Osteocyte (in vitro differentiated cells): Measurements from ENCODE around the gene CCDC134. TPM values are rescaled to one million over a fixed set of nuclear protein-coding genes. Genes with fewer than 3 reads are reported as not detected.

Source experiments
- DNase-seq: peaks from one replicate; pipeline ENCODE4 v3.0.0; 2021; ENCODE audit warnings: mixed read lengths; ENCODE audit not compliant: unreplicated experiment; ENCODE audit errors: extremely low spot score
- H3K27ac Mint-ChIP-seq: one replicate; pipeline ENCODE4 v1.8.0; 2021; ENCODE audit warnings: mild to moderate bottlenecking, mixed read lengths; ENCODE audit not compliant: unreplicated experiment
- H3K27me3 Mint-ChIP-seq: one replicate; pipeline ENCODE4 v1.8.0; 2021; ENCODE audit warnings: mixed read lengths; ENCODE audit not compliant: unreplicated experiment
- H3K36me3 Mint-ChIP-seq: one replicate; pipeline ENCODE4 v1.8.0; 2021; ENCODE audit warnings: mixed read lengths; ENCODE audit not compliant: unreplicated experiment
- H3K4me1 Mint-ChIP-seq: one replicate; pipeline ENCODE4 v1.8.0; 2021; ENCODE audit warnings: mixed read lengths; ENCODE audit not compliant: unreplicated experiment
- H3K4me3 Mint-ChIP-seq: one replicate; pipeline ENCODE4 v1.8.0; 2021; ENCODE audit warnings: mild to moderate bottlenecking, moderate library complexity, mixed read lengths; ENCODE audit not compliant: unreplicated experiment
- H3K9me3 Mint-ChIP-seq: one replicate; pipeline ENCODE4 v1.8.0; 2021; ENCODE audit warnings: mixed read lengths; ENCODE audit not compliant: unreplicated experiment
- total RNA-seq: library from RNA; stranded (reverse); gene quantifications from 2 replicates; pipeline ENCODE4 v1.2.1, GENCODE V29; 2021
- TF ChIP-seq, protein P1 (sequence below): fragments of 200-600 bp; sonication (generic); IDR thresholded peaks from 2 replicates; pipeline ENCODE4 v1.5.0; 2021; ENCODE audit warnings: antibody characterized with exemption, mild to moderate bottlenecking, moderate library complexity

The CCDC134 gene
- total RNA-seq, 1 donor from 2014 or later: 7.8 TPM

DNA sequence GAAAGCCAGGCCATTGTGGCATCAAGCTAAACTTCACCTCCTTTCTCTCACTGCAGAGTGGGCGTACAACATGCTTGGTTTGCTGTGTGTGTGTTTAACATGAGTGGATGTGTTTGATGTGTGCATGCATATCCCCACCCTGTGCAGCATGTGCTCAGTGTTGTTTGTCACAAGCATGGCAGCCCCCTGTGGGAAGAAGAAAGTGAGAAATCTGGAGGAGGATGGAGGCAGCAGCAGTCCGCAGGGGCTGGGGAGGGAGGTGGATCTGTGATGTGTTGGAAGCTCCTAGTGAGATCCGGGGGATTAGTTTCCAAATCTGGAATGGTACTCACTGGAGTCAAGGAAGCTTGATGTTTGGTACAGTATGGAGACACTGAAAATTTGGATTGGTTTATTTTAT is 24.1 kb upstream of the CCDC134 start:
- no peaks in the 10 kb centered on the region for H3K4me1 Mint-ChIP-seq
- DNase-seq: no peak
- TF ChIP-seq, protein P1, sequence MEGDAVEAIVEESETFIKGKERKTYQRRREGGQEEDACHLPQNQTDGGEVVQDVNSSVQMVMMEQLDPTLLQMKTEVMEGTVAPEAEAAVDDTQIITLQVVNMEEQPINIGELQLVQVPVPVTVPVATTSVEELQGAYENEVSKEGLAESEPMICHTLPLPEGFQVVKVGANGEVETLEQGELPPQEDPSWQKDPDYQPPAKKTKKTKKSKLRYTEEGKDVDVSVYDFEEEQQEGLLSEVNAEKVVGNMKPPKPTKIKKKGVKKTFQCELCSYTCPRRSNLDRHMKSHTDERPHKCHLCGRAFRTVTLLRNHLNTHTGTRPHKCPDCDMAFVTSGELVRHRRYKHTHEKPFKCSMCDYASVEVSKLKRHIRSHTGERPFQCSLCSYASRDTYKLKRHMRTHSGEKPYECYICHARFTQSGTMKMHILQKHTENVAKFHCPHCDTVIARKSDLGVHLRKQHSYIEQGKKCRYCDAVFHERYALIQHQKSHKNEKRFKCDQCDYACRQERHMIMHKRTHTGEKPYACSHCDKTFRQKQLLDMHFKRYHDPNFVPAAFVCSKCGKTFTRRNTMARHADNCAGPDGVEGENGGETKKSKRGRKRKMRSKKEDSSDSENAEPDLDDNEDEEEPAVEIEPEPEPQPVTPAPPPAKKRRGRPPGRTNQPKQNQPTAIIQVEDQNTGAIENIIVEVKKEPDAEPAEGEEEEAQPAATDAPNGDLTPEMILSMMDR: no peak
- H3K27ac Mint-ChIP-seq: no peak overlapping the region
- no peaks in the 10 kb centered on the region for H3K27me3 Mint-ChIP-seq
- H3K36me3 Mint-ChIP-seq: no peaks in the 10 kb centered on the region
- no peak overlapping the region for H3K4me3 Mint-ChIP-seq
- H3K9me3 Mint-ChIP-seq: no peaks in the 10 kb centered on the region

DNA sequence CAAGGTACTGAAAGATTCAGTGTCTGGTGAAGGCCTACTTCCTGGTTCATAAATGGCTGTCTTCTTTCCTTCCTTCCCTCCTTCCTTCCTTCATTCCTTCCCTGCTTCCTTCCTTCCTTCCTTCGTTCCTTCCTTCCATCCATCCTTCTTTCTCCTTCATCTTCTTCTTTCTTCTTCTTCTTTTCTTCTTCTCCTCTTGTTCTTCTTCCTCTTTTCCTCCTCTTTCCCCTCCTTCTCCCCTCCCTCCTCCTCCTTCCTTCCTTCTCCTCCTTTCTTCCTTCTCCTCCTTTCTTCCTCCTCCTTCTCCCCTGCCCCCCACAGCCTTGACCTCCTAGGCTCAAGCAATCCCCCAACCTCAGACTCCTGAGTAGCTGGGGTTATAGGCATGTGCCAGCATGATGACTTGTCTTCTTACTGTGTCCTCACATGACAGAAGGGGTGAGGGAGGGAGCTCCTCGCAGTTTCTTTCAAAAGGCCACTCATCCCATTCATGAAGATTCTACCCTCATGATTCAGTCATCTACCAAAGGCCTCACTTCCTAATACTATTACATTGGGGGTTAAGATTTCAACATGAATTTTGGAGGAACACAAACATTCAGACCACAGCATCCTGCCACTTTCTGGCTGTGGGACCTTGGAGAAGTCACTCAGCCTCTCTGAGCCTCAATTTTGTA is 22.6 kb upstream of the CCDC134 start:
- DNase-seq: no peak
- H3K27me3 Mint-ChIP-seq: no peaks in the 10 kb centered on the region
- no peaks in the 10 kb centered on the region for H3K9me3 Mint-ChIP-seq
- no peak overlapping the region for H3K27ac Mint-ChIP-seq
- TF ChIP-seq, protein P1: no peak
- H3K4me3 Mint-ChIP-seq: no peak overlapping the region
- no peaks in the 10 kb centered on the region for H3K4me1 Mint-ChIP-seq
- no peaks in the 10 kb centered on the region for H3K36me3 Mint-ChIP-seq

DNA sequence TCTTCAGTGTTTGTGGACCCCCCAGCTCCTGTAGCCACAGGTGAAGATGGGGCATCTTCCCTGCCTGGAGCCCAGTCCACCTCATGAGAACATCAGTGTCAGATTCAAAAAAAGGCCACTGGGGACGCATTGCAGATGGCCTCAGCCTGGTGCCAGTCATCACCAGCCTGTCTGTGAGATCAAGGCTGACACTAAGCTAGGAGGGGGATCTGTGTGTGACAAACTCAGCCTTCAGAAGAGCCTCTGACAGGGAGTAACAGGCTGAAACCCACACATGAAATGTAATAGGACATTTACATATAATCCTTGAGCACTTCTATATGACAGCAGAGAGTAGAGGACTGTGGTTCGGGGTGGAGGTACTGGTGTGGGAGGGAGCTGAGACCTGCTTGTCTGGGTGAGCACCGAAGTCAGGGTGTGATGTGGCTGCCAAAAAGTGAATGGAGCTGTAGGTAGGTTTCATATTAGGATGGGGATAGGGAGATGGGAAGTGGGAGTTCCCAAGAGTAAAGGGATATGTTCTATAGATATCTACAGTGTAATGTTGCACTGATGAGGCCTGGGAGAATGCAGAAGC is 20.5 kb upstream of the CCDC134 start:
- Mint-ChIP-seq H3K9me3 (no peaks in the 10 kb centered on the region), H3K27me3 (no peaks in the 10 kb centered on the region), H3K27ac (no peak overlapping the region), H3K4me1 (no peaks in the 10 kb centered on the region), H3K36me3 (no peaks in the 10 kb centered on the region), H3K4me3 (no peak overlapping the region)
- no peak for DNase-seq
- TF ChIP-seq, protein P1: no peak

- no peaks in the 10 kb centered on the region for H3K27me3 Mint-ChIP-seq
- H3K36me3 Mint-ChIP-seq: no peaks in the 10 kb centered on the region
- no peak for DNase-seq
- H3K4me1 Mint-ChIP-seq: no peaks in the 10 kb centered on the region
- H3K27ac Mint-ChIP-seq: no peak overlapping the region
- TF ChIP-seq, protein P1: no peak
- H3K9me3 Mint-ChIP-seq: no peaks in the 10 kb centered on the region
- no peak overlapping the region for H3K4me3 Mint-ChIP-seq
Observed at GRCh38 chr22:41780746-41781505, 19.6 kb upstream of the CCDC134 start.

- no peak for DNase-seq
- H3K27me3 Mint-ChIP-seq: no peaks in the 10 kb centered on the region
- no peaks in the 10 kb centered on the region for H3K9me3 Mint-ChIP-seq
Observed at GRCh38 chr22:41781507-41781906, 19.0 kb upstream of the CCDC134 start.

More at GRCh38 chr22:41781507-41781906, 19.0 kb upstream of the CCDC134 start:
- no peak overlapping the region for H3K27ac Mint-ChIP-seq
- H3K4me3 Mint-ChIP-seq: no peak overlapping the region
- no peaks in the 10 kb centered on the region for H3K4me1 Mint-ChIP-seq
- TF ChIP-seq, protein P1: no peak
- no peaks in the 10 kb centered on the region for H3K36me3 Mint-ChIP-seq
